GM12892 (cell line): ENCODE measurements around the gene DBF4B.

Source experiments
- POLR2A ChIP-seq: IDR thresholded peaks from 2 replicates; pipeline ENCODE4 v1.6.1; 2011; ENCODE audit warnings: low read depth, low read length, control low read depth
- TAF1 ChIP-seq: IDR thresholded peaks from 2 replicates; pipeline ENCODE4 v1.6.1; 2011; ENCODE audit warnings: low read depth, mild to moderate bottlenecking, control low read depth, low read length, borderline replicate concordance

DNA sequence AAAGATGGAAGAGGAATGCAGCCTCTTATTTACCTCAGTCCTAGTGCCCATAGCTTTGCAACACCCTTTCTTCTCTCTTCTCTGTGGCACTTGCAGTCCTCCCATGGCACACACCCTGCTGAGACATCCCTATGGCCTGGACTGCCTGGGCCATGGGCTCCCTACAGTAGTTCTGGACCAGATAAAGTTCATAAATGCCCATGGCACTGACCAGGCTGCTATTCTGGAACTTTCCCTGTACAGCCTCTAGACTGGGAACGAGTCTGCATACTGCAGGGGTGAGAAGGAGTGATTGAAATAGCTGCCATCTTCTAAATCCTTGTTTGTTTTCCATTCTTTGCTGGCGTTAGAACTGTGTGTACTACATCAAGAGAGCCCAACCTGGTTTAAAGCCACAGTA lies 25.8 kb downstream of the DBF4B start:
- TF ChIP-seq POLR2A = no peak
- TF ChIP-seq TAF1 = no peak
